LNCAP (cell line): ENCODE data around the gene VPS50.

Source experiments
- CTCF ChIP-seq: fragments of 450-650 bp; IDR thresholded peaks from 2 replicates; pipeline ENCODE4 v1.5.1; 2017; ENCODE audit warnings: mild to moderate bottlenecking

Gene VPS50

GRCh38 chr7:93231799-93232672, at the start of gene VPS50:
TSS of gene VPS50 (plus strand) at chr7:93232366. CDS start at chr7:93232468, 102 bp downstream.
- TF ChIP-seq CTCF, result no peak

- no peak for TF ChIP-seq CTCF
Measured at GRCh38 chr7:93185303-93186027, 46.7 kb upstream of the VPS50 start.

GRCh38 chr7:93188870-93189634, 43.1 kb upstream of the VPS50 start:
- no peak for TF ChIP-seq CTCF

GRCh38 chr7:93194386-93194785, 37.8 kb upstream of the VPS50 start:
- no peak for TF ChIP-seq CTCF

GRCh38 chr7:93196336-93196735, 35.8 kb upstream of the VPS50 start:
- no peak for TF ChIP-seq CTCF

- no peak for TF ChIP-seq CTCF
Measured at GRCh38 chr7:93198472-93198871, 33.7 kb upstream of the VPS50 start.

GRCh38 chr7:93202594-93203250, 29.4 kb upstream of the VPS50 start:
- TF ChIP-seq CTCF, result no peak
